GM18907 (cell line): ENCODE measurements around the gene AP3B1.
"Not testable (repeated sequence)": the region's sequence is repeated elsewhere in the genome, so short reads cannot be mapped to it uniquely, and the experiment has no call there.

ENCODE experiments used
- ATAC-seq: cut with Tn5 transposase; IDR thresholded peaks from one replicate; pipeline ENCODE4 v1.9.1; 2021; ENCODE audit warnings: mild to moderate bottlenecking, moderate library complexity; ENCODE audit not compliant: unreplicated experiment

AP3B1 gene

GRCh38 chr5:78245136-78245535 is 49.4 kb downstream of the AP3B1 start:
- ATAC-seq, result no peak

GRCh38 chr5:78243639-78244038 is 50.9 kb downstream of the AP3B1 start:
- no peak for ATAC-seq

DNA sequence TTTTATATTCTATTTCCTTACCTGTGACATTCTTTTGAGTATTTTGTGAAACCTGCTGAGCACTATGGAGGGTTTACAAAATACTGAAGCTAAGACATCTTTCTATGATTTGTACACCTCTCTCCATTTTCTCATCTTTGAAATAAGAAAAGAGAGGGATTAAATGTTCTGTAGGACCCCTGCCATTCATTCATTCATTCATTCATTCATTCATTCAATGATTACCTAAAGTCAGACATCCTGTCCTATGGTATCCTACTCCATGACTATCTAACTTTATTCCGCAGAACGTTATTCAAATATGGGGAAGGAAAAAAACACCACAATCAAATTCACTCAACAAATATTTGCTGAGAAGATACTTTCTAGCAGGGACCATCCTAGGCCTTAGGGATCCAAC is 51.4 kb downstream of the AP3B1 start:
- no peak for ATAC-seq

DNA sequence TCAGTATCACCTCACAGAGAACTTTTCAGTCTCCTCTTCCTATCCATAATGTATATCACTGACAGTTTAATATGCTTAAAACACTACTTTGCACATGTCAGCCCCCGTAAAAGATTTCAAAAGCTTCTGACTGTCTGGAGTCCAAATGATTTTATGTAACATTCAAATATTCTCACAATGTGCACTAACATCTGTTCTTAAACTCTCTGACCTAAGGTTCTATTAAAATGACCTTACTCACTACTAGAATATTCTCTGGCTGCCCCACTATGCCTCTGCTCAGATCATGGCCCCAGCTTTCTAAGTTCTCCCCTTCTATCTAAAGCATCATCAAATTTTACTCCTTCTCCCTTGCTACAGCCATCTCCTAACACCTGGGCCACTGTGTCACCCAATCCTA is 52.5 kb downstream of the AP3B1 start:
- ATAC-seq, result no peak

DNA sequence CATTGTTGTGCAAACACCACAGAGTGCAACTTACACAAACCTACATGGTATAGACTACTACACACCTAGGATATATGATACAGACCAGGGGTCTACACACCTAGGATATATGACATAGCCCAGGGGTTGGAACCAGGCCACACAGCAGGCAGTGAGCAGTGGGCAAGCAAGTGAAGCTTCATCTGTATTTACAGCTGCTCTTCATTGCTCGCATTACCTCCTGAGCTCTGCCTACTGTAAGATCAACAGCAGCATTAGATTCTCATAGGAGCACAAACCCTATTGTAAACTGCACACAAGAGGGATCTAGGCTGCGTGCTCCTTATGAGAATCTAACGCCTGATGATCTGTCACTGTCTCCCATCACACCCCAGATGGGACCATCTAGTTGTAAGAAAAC is 56.6 kb downstream of the AP3B1 start:
- no peak for ATAC-seq

DNA sequence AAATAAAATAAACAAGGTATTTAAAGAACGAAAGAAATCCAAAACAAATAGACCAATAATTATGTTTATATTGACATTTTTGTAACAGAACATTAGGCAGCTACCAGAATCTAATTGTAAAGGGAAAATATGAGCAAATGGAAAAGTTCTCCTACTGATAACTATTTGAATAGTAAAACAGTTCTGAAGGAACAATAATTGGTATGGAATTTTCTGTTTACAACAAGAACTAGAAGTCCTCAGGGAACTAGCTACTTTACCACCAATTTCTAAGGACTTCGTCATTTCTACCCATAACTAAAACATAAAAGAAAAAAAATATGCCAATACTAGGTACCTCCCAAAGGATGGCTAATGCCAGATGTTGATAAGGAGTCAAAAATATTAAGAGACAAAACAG is 58.5 kb downstream of the AP3B1 start:
- no peak for ATAC-seq

GRCh38 chr5:78235289-78235688 is 59.2 kb downstream of the AP3B1 start:
- no peak for ATAC-seq

GRCh38 chr5:78234804-78235203 is 59.7 kb downstream of the AP3B1 start:
- no peak for ATAC-seq

DNA sequence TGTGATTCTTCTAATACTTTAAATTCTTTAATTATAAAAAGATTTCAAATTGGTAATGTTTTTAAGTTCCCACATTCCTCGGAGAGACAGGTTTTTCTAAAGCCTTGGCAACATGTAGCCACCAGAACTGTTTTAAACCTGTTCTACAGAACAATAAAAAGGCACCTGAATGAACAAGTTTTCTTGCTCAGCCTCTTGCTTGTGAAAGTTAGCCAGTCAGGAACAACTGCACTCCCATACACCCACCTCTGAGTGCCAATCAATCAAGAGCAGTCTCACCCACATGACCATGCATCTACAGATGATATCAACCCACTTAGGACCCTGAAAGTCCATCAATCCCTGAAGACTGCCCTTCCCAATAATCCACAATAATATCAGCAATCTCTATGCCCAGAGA is 62.3 kb downstream of the AP3B1 start:
- no peak for ATAC-seq

DNA sequence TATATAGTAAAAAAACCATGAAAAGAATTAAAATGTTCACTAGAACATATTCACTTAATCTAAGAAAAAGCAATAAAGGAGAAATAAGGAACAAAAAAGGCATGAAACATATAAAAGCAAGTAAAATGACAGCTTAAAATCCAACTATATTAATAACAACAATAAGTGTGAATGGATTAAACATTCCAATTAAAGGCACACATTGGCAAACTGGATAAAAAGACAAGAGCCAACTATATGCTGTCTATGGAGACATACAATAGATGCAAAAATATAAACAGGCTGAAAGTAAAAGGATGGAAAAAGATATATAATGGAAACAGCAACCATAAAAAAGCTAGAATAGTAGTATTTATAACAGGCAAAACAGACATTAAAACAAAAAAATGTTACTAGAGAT is 70.1 kb downstream of the AP3B1 start:
- no peak for ATAC-seq

GRCh38 chr5:78221964-78222451 is 72.5 kb downstream of the AP3B1 start:
- ATAC-seq, result peak; percentile 99

GRCh38 chr5:78221467-78221866 is 73.0 kb downstream of the AP3B1 start:
- no peak for ATAC-seq

- ATAC-seq, result no peak
Measured at GRCh38 chr5:78215972-78216371, 78.5 kb downstream of the AP3B1 start.

DNA sequence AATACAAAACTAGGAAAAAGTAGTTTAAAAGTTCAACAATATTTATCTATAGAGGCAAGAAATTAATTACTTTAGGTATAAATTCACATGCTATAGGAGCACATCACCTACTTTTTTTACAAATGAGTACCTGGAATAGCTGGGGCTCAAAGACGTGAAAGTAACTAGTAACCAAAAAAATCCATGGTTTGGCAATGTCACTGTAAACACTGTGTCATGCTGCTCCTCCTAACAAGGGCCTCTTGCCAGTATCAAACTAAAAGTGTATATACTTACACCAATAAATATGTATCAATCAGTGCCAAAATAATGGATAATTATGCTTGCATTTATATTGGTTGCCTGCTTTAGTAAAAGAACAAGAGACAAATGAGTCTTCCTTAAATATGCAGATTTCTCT is 78.9 kb downstream of the AP3B1 start:
- no peak for ATAC-seq

DNA sequence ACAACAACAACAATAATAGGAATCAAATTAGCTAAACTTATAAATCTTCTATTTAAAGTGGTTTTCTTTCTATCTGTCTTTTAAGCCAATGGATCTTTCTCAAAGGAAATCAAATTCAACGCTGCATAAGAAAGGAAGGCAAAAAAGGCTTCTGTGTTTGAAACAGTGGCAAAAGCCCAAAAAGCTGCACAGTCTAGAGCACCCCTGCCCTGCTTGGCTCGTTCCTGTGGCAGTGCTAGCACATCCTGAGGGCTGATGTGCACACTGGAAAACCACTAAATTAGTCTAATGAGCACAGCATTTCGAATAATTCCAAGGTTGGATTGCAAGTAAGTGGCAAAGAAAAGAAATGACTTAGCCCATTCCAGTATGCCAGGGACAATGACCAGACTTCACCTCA is 80.7 kb downstream of the AP3B1 start:
- ATAC-seq, result no peak

DNA sequence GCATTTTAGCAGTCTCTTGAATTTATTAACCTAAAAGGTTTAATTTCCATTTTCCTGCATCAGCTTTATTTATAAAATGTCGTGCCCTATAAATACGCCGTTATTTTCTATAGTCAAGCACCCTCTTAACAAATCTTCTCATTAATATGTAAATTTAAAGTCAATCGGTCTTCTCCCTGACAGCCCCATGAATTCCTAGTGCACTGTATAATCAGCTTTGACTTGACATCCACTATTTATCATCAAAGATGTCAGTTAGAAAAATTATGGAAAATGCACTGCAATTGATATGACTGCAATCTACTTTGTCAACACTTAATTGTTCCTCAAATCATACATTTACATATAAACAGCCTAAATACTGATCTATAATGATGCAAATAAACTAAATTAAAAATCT is 83.4 kb downstream of the AP3B1 start:
- ATAC-seq, result no peak

DNA sequence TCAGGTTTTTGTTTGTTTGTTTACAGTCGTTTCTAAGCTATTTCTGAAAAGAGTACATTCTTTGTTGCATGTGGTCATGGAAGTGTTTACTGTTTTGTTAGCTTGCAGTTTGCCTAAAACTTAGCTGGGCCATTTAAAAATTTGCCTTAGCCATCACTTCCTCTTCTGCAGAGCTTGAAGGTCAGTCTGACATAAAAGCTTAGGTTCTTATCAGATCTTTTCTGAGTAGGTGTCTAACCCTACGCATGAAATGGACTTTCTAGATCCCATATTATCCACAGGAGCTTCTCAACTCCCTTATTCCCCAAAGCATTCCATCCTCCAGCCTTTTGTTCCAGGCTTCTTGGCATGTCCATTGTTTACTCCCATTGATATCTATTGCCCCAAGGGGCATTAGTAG is 90.3 kb downstream of the AP3B1 start:
- no peak for ATAC-seq

DNA sequence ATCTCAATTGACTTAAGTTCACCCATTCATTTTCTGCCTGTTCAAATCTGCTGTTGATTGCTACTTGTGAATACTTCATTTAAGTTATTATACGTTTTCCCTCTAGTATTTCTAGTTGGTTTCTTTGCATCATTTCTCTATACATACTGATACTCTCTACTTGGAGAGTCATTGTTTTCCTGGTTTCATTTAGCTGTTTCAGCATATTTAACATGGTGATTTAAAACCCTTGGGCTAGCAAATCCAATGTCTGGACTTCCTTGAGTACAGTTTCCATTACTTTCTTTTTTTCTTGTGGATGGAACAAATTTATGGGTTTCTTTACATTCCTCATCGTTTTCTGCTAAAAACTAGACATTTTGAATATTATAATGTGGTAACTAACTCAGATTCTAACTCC is 90.7 kb downstream of the AP3B1 start:
- ATAC-seq, result no peak

DNA sequence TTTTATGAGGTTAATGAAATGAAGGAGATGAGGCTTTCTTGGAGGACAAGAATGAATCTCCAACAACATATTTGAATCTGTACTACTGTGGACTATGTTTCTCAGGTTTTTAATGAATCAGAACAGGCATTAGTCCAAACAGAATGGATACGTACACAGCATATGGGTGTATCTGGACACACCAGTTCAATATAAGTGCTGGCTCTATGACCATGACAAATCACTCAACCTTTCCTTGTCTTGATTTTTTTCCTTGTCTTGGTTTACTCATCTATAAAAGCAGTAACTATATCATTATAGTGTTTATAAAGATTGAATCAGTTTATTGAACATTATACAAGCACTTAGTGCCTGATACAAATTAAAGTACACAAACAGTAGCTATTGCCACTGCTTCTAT is 104.1 kb downstream of the AP3B1 start:
- no peak for ATAC-seq

GRCh38 chr5:78188681-78189080 is 105.8 kb downstream of the AP3B1 start:
- not testable (repeated sequence) for ATAC-seq

GRCh38 chr5:78187172-78187571 is 107.3 kb downstream of the AP3B1 start:
- no peak for ATAC-seq

DNA sequence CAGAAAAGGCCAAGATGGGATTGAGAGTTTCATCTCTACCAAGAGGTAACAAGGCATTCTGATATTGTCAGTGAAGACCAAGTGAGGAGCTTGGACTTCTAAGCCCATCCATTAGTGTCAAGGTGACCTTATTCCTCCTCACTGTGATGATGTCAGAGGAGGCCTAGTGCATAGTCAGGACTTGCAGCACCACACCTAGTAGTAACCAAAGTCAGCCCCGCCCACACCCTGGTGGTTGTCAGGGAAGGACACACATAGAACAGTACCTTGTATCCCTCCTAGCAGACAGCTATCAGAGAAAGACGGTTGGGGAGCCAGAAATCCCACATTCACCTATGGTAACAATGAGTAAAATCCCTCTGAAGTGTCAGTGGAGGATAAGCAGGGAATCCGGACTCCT is 111.7 kb downstream of the AP3B1 start:
- no peak for ATAC-seq

DNA sequence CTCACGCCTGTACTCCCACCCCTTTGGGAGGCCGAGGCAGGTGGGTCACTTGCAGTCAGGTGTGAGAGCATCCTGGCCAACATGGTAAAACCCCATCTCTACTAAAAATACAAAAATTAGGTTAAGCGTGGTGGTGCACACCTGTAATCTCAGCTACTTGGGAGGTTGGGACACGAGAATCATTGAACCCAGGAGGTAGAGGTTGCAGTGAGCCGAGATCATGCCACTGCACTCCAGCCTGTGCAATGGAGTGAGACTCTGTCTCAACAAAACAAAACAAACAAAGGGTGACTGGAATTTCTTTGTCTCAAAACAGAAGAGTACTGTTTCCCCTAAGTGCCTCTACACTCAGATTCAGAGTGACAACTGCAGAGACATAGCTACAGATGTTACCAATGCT is 116.1 kb downstream of the AP3B1 start:
- ATAC-seq, result no peak

DNA sequence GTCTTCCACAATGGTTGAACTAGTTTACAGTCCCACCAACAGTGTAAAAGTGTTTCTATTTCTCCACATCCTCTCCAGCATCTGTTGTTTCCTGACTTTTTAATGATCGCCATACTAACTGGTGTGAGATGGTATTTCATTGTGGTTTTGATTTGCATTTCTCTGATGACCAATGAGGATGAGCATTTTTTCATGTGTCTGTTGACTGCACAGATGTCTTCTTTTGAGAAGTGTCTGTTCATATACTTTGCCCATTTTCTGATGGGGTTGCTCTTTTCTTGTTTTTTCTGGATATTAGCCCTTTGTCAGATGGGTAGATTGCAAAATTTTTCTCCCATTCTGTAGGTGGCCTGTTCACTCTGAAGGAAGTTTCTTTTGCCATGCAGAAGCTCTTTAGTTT is 124.2 kb downstream of the AP3B1 start:
- not testable (repeated sequence) for ATAC-seq
